ENCODE measurements around the gene ZEB1.
"Not testable (repeated sequence)": the region's sequence is repeated elsewhere in the genome, so short reads cannot be mapped to it uniquely, and the experiment has no call there.

The ZEB1 gene

DNA sequence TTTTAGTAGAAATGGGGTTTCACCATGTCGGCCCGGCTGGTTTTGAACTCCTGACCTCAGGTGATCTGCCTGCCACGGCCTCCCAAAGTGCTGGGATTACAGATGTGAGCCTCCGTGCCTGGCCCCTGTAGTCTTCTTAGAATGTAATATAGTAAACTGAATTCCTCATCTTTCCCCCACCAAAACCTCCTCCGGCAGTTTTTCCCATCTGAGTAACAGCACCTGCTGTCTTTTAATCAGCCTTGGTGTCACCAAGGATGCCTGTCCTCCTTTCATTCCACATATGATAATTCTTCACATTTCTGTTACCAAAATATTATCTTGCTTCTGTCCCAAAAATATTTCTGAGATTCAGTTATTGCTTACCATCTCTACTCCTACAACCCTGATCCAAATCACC, 80.2 kb downstream of the ZEB1 start:
- Histone ChIP-seq H3K4me3 (ENCODE audit: low read length) (no peak overlapping the region), H3K9me3 (ENCODE audit: control insufficient read depth, low read length) (no peaks in the 10 kb centered on the region), H3K36me3 (ENCODE audit: control insufficient read depth, insufficient read depth, low read length, severe bottlenecking) (peaks cover 9% of the 10 kb centered on the region), H3K4me1 (ENCODE audit: control insufficient read depth, insufficient read depth, low read length) (peaks cover 56% of the 10 kb centered on the region), H3K27me3 (replicated peaks; ENCODE audit: control insufficient read depth, insufficient read depth, low read length) (no peaks in the 10 kb centered on the region), H3K9ac (ENCODE audit: low read length) (no peak overlapping the region)
- DNase-seq (ENCODE audit: low read depth) = no peak

DNA sequence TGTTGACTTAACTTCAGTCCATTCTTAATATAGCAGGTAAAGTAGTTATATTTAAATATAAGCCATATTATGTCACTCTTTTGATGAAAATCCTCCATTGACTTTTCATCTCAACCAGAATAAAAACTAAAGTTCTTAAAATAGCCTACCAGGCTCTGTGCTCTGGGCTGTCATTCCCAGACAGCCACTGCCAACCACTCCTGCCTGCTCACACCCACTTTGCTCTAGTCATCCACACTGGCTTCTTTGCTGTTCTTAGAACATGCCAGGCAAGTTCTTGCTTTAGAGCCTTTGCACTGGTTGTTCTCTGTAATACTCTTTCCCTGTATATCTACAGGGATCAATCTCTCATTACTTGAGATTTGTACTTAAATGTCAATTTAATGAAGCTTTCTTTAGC, 80.6 kb downstream of the ZEB1 start:
- H3K4me1 ChIP-seq (ENCODE audit: control insufficient read depth, insufficient read depth, low read length) = peaks cover 58% of the 10 kb centered on the region
- H3K9ac ChIP-seq (ENCODE audit: low read length) = no peak overlapping the region
- no peaks in the 10 kb centered on the region for H3K9me3 ChIP-seq (ENCODE audit: control insufficient read depth, low read length)
- H3K4me3 ChIP-seq (ENCODE audit: low read length) = no peak overlapping the region
- peak; percentile 22 for DNase-seq (ENCODE audit: low read depth)
- peaks cover 5% of the 10 kb centered on the region for H3K36me3 ChIP-seq (ENCODE audit: control insufficient read depth, insufficient read depth, low read length, severe bottlenecking)
- H3K27me3 ChIP-seq (replicated peaks; ENCODE audit: control insufficient read depth, insufficient read depth, low read length) = no peaks in the 10 kb centered on the region

DNA sequence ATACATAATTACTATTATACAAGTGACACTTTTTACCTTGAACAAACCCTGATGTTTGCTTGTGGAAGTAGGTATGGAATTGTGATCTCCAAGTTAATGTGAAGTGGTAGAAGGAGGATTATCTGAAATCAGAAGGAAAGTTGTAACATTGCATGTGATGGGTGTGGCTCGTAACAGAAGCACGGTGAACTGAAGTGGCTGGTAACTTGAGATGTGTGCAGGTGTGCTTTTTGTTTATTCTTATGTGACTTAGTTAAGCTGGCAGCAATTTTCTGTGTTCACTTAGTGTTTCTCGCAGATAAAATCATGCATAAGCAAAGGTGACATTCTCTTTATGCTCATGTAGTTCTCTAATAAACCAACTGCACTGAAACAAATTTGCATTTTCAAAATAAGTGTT, 82.3 kb downstream of the ZEB1 start:
- no peaks in the 10 kb centered on the region for H3K36me3 ChIP-seq (ENCODE audit: control insufficient read depth, insufficient read depth, low read length, severe bottlenecking)
- no peaks in the 10 kb centered on the region for H3K9me3 ChIP-seq (ENCODE audit: control insufficient read depth, low read length)
- H3K27me3 ChIP-seq (replicated peaks; ENCODE audit: control insufficient read depth, insufficient read depth, low read length) = no peaks in the 10 kb centered on the region
- no peak overlapping the region for H3K9ac ChIP-seq (ENCODE audit: low read length)
- no peak for DNase-seq (ENCODE audit: low read depth)
- H3K4me3 ChIP-seq (ENCODE audit: low read length) = no peak overlapping the region
- peaks cover 52% of the 10 kb centered on the region for H3K4me1 ChIP-seq (ENCODE audit: control insufficient read depth, insufficient read depth, low read length)

DNA sequence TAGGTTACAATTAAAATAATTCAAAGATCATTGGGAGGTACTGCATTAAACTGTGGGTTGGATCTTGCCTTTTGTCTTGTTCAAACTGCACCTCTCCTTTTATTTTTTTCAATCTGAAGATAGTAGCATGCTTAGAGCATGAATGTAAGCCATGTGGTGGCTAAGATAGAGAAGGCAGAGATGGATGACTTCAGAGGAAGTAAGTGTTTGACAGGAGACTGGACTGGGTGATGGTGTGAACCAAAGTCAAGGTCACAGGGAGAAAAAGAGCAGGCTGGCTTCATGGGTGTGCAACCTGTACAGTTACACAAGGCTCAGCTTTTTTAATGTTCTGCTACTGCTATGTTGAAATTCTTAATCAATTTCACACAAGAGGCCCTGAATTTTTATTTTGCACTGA, 85.6 kb downstream of the ZEB1 start:
- DNase-seq (ENCODE audit: low read depth) = peak; percentile 24
- Histone ChIP-seq H3K4me1 (ENCODE audit: control insufficient read depth, insufficient read depth, low read length) (peaks cover 44% of the 10 kb centered on the region), H3K27me3 (replicated peaks; ENCODE audit: control insufficient read depth, insufficient read depth, low read length) (no peaks in the 10 kb centered on the region), H3K9ac (ENCODE audit: low read length) (no peak overlapping the region), H3K36me3 (ENCODE audit: control insufficient read depth, insufficient read depth, low read length, severe bottlenecking) (no peaks in the 10 kb centered on the region), H3K4me3 (ENCODE audit: low read length) (no peak overlapping the region), H3K9me3 (ENCODE audit: control insufficient read depth, low read length) (no peaks in the 10 kb centered on the region)

DNA sequence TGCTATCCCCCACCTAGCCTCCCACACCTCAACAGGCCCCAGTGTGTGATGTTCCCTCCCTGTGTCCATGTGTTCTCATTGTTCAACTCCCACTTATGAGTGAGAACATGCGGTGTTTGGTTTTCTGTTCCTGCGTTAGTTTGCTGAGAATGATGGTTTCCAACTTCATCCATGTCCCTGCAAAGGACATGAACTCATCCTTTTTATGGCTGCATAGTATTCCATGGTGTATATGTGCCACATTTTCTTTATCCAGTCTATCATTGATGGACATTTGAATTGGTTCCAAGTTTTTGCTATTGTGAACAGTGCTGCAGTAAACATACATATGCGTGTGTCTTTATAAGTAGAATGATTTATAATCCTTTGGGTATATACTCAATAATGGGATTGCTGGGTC, 86.8 kb downstream of the ZEB1 start:
- DNase-seq (ENCODE audit: low read depth); H3K27me3 ChIP-seq (replicated peaks; ENCODE audit: control insufficient read depth, insufficient read depth, low read length); H3K9ac ChIP-seq (ENCODE audit: low read length); H3K4me3 ChIP-seq (ENCODE audit: low read length); H3K9me3 ChIP-seq (ENCODE audit: control insufficient read depth, low read length); H3K36me3 ChIP-seq (ENCODE audit: control insufficient read depth, insufficient read depth, low read length, severe bottlenecking): not testable (repeated sequence)
- peaks cover 33% of the 10 kb centered on the region for H3K4me1 ChIP-seq (ENCODE audit: control insufficient read depth, insufficient read depth, low read length)

DNA sequence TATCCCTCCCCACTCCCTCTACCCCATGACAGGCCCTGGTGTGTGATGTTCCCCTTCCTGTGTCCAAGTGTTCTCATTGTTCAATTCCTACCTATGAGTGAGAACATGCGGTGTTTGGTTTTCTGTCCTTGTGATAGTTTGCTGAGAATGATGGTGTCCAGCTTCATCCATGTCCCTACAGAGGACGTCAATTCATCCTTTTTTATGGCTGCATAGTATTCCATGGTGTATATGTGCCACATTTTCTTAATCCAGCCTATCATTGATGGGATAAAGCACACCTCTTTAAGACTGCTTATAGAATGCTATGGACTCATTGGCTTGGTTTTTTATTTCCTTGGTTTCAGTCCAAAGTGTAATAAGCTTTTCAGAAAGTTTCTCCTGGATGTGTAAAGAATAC, 93.4 kb downstream of the ZEB1 start:
- not testable (repeated sequence) for H3K4me3 ChIP-seq (ENCODE audit: low read length); H3K36me3 ChIP-seq (ENCODE audit: control insufficient read depth, insufficient read depth, low read length, severe bottlenecking); H3K9me3 ChIP-seq (ENCODE audit: control insufficient read depth, low read length); DNase-seq (ENCODE audit: low read depth); H3K9ac ChIP-seq (ENCODE audit: low read length); H3K4me1 ChIP-seq (ENCODE audit: control insufficient read depth, insufficient read depth, low read length); H3K27me3 ChIP-seq (replicated peaks; ENCODE audit: control insufficient read depth, insufficient read depth, low read length)

DNA sequence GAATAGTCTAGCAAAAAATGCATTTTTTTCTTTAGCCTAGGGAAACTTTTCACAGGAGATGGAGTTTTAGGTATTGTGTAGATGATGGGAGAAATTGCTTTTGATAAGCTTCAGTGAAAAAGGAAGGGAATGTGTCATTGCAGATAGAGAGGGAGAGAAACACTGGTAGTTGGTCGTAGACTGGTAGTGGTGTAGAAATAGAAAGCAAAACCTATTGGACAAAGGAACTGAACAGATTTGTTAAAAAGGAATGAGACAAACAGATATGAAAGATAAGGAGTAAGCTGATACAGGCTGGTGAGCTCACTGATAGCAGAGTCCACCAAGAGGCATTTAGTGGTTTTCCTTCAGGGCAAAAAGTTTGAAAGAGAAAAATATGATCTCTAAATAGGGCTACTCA, 94.3 kb downstream of the ZEB1 start:
- H3K27me3 ChIP-seq (replicated peaks; ENCODE audit: control insufficient read depth, insufficient read depth, low read length) = no peaks in the 10 kb centered on the region
- H3K36me3 ChIP-seq (ENCODE audit: control insufficient read depth, insufficient read depth, low read length, severe bottlenecking) = peaks cover 4% of the 10 kb centered on the region
- H3K9ac ChIP-seq (ENCODE audit: low read length) = no peak overlapping the region
- H3K4me3 ChIP-seq (ENCODE audit: low read length) = no peak overlapping the region
- DNase-seq (ENCODE audit: low read depth) = peak; percentile 42
- peaks cover 9% of the 10 kb centered on the region for H3K4me1 ChIP-seq (ENCODE audit: control insufficient read depth, insufficient read depth, low read length)
- no peaks in the 10 kb centered on the region for H3K9me3 ChIP-seq (ENCODE audit: control insufficient read depth, low read length)

DNA sequence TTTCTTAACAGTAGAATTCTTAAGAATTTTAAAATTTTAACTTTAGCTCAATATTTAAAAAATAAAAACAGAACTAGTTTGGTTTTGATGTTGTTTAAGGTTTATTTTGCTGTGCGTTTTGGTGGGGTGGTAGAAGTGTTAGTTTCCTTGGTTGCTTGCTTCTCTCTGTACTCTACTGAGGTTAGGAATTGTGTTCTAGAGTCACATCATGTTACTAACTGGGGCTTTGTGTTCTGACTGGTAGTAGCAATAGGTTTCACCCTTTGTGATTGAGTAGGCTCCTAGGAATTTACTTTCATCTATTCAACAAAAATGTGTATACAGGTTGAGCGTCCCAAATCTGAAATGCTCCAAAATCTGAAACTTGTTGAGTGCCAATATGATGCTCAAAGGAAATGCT, 99.5 kb downstream of the ZEB1 start:
- H3K4me1 ChIP-seq (ENCODE audit: control insufficient read depth, insufficient read depth, low read length) = peaks cover 29% of the 10 kb centered on the region
- H3K4me3 ChIP-seq (ENCODE audit: low read length) = no peak overlapping the region
- H3K9ac ChIP-seq (ENCODE audit: low read length) = no peak overlapping the region
- H3K36me3 ChIP-seq (ENCODE audit: control insufficient read depth, insufficient read depth, low read length, severe bottlenecking) = peaks cover 2% of the 10 kb centered on the region
- H3K9me3 ChIP-seq (ENCODE audit: control insufficient read depth, low read length) = no peaks in the 10 kb centered on the region
- DNase-seq (ENCODE audit: low read depth) = no peak
- no peaks in the 10 kb centered on the region for H3K27me3 ChIP-seq (replicated peaks; ENCODE audit: control insufficient read depth, insufficient read depth, low read length)

DNA sequence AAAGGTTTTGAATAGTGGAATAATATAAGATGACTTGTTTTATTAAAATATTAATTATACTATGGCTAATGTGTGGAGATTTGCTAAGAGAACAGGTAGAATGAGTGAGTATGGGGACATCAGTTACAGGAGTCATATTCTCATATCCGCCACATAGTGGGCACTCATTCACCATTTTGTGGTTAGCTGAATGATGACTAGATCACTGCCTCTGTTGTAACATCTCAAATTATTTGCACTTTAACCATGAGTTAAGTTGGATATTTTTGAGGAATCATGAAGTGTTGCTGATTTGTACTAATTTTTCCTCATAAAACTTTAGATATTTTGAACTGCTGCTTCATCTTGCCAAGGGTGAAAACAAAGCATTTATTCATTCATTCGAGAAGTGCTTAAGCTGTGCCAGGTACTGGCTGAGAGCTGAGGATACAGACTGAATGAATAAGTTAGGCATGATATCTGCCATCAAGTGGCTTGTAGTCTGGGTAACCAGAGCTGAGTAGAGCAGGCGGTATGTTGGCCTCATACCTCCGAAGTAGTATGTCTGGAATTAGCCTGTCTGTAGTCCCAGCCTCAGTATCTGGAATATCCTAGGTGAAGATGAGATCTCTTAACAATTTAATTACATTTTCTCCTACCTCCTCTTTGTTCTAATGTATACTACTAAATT, 100.5 kb downstream of the ZEB1 start:
- DNase-seq (ENCODE audit: low read depth) = peak; percentile 12
- no peak overlapping the region for H3K9ac ChIP-seq (ENCODE audit: low read length)
- H3K9me3 ChIP-seq (ENCODE audit: control insufficient read depth, low read length) = no peaks in the 10 kb centered on the region
- no peaks in the 10 kb centered on the region for H3K27me3 ChIP-seq (replicated peaks; ENCODE audit: control insufficient read depth, insufficient read depth, low read length)
- H3K36me3 ChIP-seq (ENCODE audit: control insufficient read depth, insufficient read depth, low read length, severe bottlenecking) = peaks cover 2% of the 10 kb centered on the region
- peaks cover 25% of the 10 kb centered on the region for H3K4me1 ChIP-seq (ENCODE audit: control insufficient read depth, insufficient read depth, low read length)
- H3K4me3 ChIP-seq (ENCODE audit: low read length) = no peak overlapping the region

DNA sequence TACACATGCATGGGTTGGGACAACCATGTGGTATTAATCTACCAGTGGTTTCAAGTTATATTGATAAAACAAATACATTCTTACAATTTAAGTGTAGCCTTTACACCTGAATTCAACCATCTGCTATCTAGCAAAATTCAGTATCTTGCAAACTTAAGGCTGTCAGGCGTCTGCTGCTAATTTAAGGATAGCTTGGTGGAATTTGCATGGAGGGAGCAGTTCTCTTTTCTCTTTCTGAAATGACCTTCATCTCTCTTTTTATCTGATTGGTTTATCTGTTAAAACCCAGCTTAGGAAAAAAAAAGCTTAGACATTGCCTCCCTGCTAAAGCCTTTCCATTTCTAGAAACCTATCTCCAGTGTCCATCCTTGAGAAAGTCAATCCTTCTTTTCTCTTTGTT, 102.3 kb downstream of the ZEB1 start:
- DNase-seq (ENCODE audit: low read depth) = no peak
- Histone ChIP-seq H3K9me3 (ENCODE audit: control insufficient read depth, low read length) (no peaks in the 10 kb centered on the region), H3K4me3 (ENCODE audit: low read length) (no peak overlapping the region), H3K36me3 (ENCODE audit: control insufficient read depth, insufficient read depth, low read length, severe bottlenecking) (peaks cover 2% of the 10 kb centered on the region), H3K9ac (ENCODE audit: low read length) (no peak overlapping the region), H3K27me3 (replicated peaks; ENCODE audit: control insufficient read depth, insufficient read depth, low read length) (no peaks in the 10 kb centered on the region), H3K4me1 (ENCODE audit: control insufficient read depth, insufficient read depth, low read length) (peaks cover 35% of the 10 kb centered on the region)

DNA sequence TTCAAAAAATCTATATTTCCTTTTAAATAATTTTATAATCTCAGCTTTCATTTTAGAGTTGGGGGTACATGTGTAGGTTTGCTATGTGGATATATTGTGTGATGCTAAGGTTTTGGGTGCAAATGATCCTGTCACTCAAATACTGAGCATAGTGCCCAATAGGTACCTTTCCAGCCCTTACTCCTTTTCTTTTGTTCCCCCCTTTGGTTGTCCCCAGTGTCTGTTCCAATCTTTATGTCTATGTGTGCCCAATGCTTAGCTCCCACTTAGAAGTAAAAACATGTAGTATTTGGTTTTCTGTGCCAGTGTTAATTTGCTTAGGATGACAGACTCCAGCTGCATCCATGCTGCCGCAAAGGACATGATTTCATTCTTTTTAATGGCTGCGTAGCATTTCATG, 103.6 kb downstream of the ZEB1 start:
- H3K9ac ChIP-seq (ENCODE audit: low read length) = no peak overlapping the region
- no peak for DNase-seq (ENCODE audit: low read depth)
- H3K36me3 ChIP-seq (ENCODE audit: control insufficient read depth, insufficient read depth, low read length, severe bottlenecking) = peaks cover 2% of the 10 kb centered on the region
- H3K9me3 ChIP-seq (ENCODE audit: control insufficient read depth, low read length) = no peaks in the 10 kb centered on the region
- no peak overlapping the region for H3K4me3 ChIP-seq (ENCODE audit: low read length)
- H3K4me1 ChIP-seq (ENCODE audit: control insufficient read depth, insufficient read depth, low read length) = peaks cover 42% of the 10 kb centered on the region
- H3K27me3 ChIP-seq (replicated peaks; ENCODE audit: control insufficient read depth, insufficient read depth, low read length) = no peaks in the 10 kb centered on the region

DNA sequence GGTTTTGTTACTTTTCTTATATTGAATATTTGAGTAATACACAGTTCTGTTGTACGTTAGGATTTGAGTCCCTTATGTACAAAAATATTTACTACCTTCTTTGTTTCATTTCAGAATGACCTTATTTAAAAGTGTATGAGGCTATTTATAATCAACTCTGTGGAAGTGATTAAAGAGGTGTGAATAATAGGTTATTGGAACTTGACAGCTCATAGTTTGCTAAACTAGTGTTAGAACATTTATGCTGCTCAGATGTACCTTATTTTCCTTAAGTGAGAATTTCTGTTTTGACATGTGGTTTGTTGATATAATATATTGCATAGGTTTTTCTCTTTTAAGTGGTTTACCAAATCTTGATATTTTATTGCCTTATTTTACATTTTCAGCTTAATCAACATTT, 105.5 kb downstream of the ZEB1 start:
- Histone ChIP-seq H3K27me3 (replicated peaks; ENCODE audit: control insufficient read depth, insufficient read depth, low read length) (no peaks in the 10 kb centered on the region), H3K9me3 (ENCODE audit: control insufficient read depth, low read length) (peaks cover 3% of the 10 kb centered on the region), H3K4me1 (ENCODE audit: control insufficient read depth, insufficient read depth, low read length) (peaks cover 42% of the 10 kb centered on the region), H3K4me3 (ENCODE audit: low read length) (no peak overlapping the region), H3K36me3 (ENCODE audit: control insufficient read depth, insufficient read depth, low read length, severe bottlenecking) (peaks cover 2% of the 10 kb centered on the region), H3K9ac (ENCODE audit: low read length) (no peak overlapping the region)
- no peak for DNase-seq (ENCODE audit: low read depth)

Measured in adipocyte (in vitro differentiated cells).